NCI-H524 (cell line): ENCODE data around the gene NAV3.
A peak's percentile ranks its signal among the peaks of the same experiment; 100 is the strongest.

Source experiments
- DNase-seq, 2 experiments: peaks; one replicate each; lab custom pipeline; 2025; lab: John Stamatoyannopoulos, UW

The NAV3 gene

GRCh38 chr12:77847060-77847541 lies 16.4 kb downstream of the NAV3 start:
- no peak for DNase-seq

- DNase-seq, result no peak
Observed at GRCh38 chr12:77847680-77848431, 17.2 kb downstream of the NAV3 start.

- no peak for DNase-seq
Observed at GRCh38 chr12:77850129-77850528, 19.4 kb downstream of the NAV3 start.

GRCh38 chr12:77850698-77851097 lies 20.0 kb downstream of the NAV3 start:
- no peak for DNase-seq

GRCh38 chr12:77855548-77855947 lies 24.9 kb downstream of the NAV3 start:
- DNase-seq, result peak; percentile 2 to 29

GRCh38 chr12:77861317-77861716 lies 30.6 kb downstream of the NAV3 start:
- DNase-seq, result peak in 1 of 2 experiments; percentile 31

GRCh38 chr12:77865178-77865577 lies 34.5 kb downstream of the NAV3 start:
- no peak for DNase-seq

GRCh38 chr12:77878901-77879300 lies 48.2 kb downstream of the NAV3 start:
- no peak for DNase-seq

- no peak for DNase-seq
Observed at GRCh38 chr12:77882709-77883108, 52.0 kb downstream of the NAV3 start.

GRCh38 chr12:77888611-77889010 lies 57.9 kb downstream of the NAV3 start:
- no peak for DNase-seq

- no peak for DNase-seq
Observed at GRCh38 chr12:77891518-77892147, 60.9 kb downstream of the NAV3 start.

GRCh38 chr12:77893918-77894317 lies 63.2 kb downstream of the NAV3 start:
- peak; percentile 5 to 38 for DNase-seq

GRCh38 chr12:77894556-77894955 lies 63.9 kb downstream of the NAV3 start:
- DNase-seq, result no peak

- DNase-seq, result no peak
Observed at GRCh38 chr12:77895699-77896098, 65.0 kb downstream of the NAV3 start.

GRCh38 chr12:77907936-77908335 lies 77.2 kb downstream of the NAV3 start:
- DNase-seq, result no peak

- peak; percentile 43 to 88 for DNase-seq
Observed at GRCh38 chr12:77914081-77914488, 83.4 kb downstream of the NAV3 start.

- no peak for DNase-seq
Observed at GRCh38 chr12:77915071-77915600, 84.4 kb downstream of the NAV3 start.

GRCh38 chr12:77916276-77916675 lies 85.6 kb downstream of the NAV3 start:
- no peak for DNase-seq

- DNase-seq, result no peak
Observed at GRCh38 chr12:77918046-77918445, 87.4 kb downstream of the NAV3 start.

- DNase-seq, result peak; percentile 34 to 79
Observed at GRCh38 chr12:77919450-77919849, 88.8 kb downstream of the NAV3 start.

GRCh38 chr12:77923882-77924281 lies 93.2 kb downstream of the NAV3 start:
- DNase-seq, result no peak

GRCh38 chr12:77924703-77925102 lies 94.0 kb downstream of the NAV3 start:
- peak in 1 of 2 experiments; percentile 17 for DNase-seq

GRCh38 chr12:77925536-77926108 lies 94.9 kb downstream of the NAV3 start:
- peak; percentile 74 to 94 for DNase-seq
